GM23338 (cell line): ENCODE results near the gene PSMD14.
"Not testable (repeated sequence)": the region's sequence is repeated elsewhere in the genome, so short reads cannot be mapped to it uniquely, and the experiment has no call there.

Experiments
- CTCF ChIP-seq, 2 experiments: fragments of 200-600 bp in 1 of 2; sonication (generic) in 1 of 2; conservative IDR thresholded peaks; 2 replicates each; pipeline versions ENCODE4 v1.5.1 to v1.6.1; 2016 to 2017; ENCODE audit warnings: antibody characterized with exemption in 2 of 2, low read depth in 2 of 2, mild to moderate bottlenecking in 2 of 2, moderate library complexity in 1 of 2
- ETS1 ChIP-seq: IDR thresholded peaks from 2 replicates; pipeline ENCODE4 v1.6.1; 2016; ENCODE audit warnings: antibody characterized with exemption
- EZH2 ChIP-seq: fragments of 200-600 bp; sonication (generic); IDR thresholded peaks from one replicate; pipeline ENCODE4 v1.8.0; 2017; ENCODE audit warnings: antibody characterized with exemption, mild to moderate bottlenecking, low read depth; ENCODE audit not compliant: unreplicated experiment
- EZH2phosphoT487 ChIP-seq: fragments of 200-600 bp; sonication (generic); IDR thresholded peaks from one replicate; pipeline ENCODE4 v1.8.1; 2018; ENCODE audit warnings: antibody characterized with exemption; ENCODE audit not compliant: unreplicated experiment
- JUNB ChIP-seq: IDR thresholded peaks from one replicate; pipeline ENCODE4 v1.6.1; 2016; ENCODE audit warnings: antibody characterized with exemption; ENCODE audit not compliant: unreplicated experiment
- NANOG ChIP-seq: IDR thresholded peaks from 2 replicates; pipeline ENCODE4 v1.6.1; 2016; ENCODE audit warnings: antibody characterized with exemption, borderline replicate concordance
- POLR2AphosphoS5 ChIP-seq: IDR thresholded peaks from 2 replicates; pipeline ENCODE4 v1.6.1; 2016; ENCODE audit warnings: antibody characterized with exemption, low read depth
- REST ChIP-seq: IDR thresholded peaks from one replicate; pipeline ENCODE4 v1.6.1; 2018; ENCODE audit warnings: antibody characterized with exemption; ENCODE audit not compliant: unreplicated experiment
- ZNF114 ChIP-seq: fragments of 250-450 bp; sonication (Bioruptor Pico); IDR thresholded peaks from 2 replicates; pipeline ENCODE4 v1.5.0; 2020; ENCODE audit warnings: mild to moderate bottlenecking, moderate library complexity
- ZNF331 ChIP-seq: fragments of 250-450 bp; sonication (Bioruptor Pico); IDR thresholded peaks from 2 replicates; pipeline ENCODE4 v1.5.0; 2020; ENCODE audit warnings: low read depth, mild to moderate bottlenecking, moderate library complexity

- not testable (repeated sequence) for TF ChIP-seq CTCF (conservative IDR thresholded peaks at IDR 0.05; ENCODE audit: low read depth in 2 of 2); POLR2AphosphoS5; JUNB; REST; ETS1; ZNF114 (CRISPR knock-in tag); EZH2phosphoT487; EZH2; ZNF331; NANOG
Observed at GRCh38 chr2:161279230-161279815, 28.9 kb upstream of the PSMD14 start.
